Activated naive CD4-positive, alpha-beta T cell treated with Interleukin-2 at 50 U/mL for 16 hours (primary cell): Measurements from ENCODE around the gene PTPRN2.
"Not testable (repeated sequence)": the region's sequence is repeated elsewhere in the genome, so short reads cannot be mapped to it uniquely, and the experiment has no call there.

Source experiments
- DNase-seq: peaks from one replicate; pipeline ENCODE4 v3.0.0-alpha.2; 2020

Gene PTPRN2

GRCh38 chr7:158432369-158433341, 155.0 kb downstream of the PTPRN2 start:
- no peak for DNase-seq

DNA sequence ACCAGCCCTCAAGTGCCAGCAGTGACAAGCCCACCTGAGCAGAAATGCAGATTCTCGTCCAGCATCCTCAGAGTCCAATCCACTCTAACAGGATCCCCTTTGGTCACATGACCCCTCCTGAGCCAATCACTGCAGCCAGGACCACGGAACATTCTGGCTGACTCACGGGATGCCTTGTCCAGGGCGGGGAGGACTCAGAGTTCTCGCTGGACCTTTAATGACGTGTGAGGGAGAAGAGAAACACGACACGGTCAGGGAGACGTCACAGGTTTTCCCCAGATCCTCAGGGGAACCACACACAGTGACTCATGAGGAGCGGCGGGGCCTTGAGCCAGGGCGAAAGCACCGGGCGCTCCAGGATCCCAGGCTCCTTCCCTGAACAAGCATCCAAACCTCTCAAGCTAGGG, 155.7 kb downstream of the PTPRN2 start:
- DNase-seq = no peak

DNA sequence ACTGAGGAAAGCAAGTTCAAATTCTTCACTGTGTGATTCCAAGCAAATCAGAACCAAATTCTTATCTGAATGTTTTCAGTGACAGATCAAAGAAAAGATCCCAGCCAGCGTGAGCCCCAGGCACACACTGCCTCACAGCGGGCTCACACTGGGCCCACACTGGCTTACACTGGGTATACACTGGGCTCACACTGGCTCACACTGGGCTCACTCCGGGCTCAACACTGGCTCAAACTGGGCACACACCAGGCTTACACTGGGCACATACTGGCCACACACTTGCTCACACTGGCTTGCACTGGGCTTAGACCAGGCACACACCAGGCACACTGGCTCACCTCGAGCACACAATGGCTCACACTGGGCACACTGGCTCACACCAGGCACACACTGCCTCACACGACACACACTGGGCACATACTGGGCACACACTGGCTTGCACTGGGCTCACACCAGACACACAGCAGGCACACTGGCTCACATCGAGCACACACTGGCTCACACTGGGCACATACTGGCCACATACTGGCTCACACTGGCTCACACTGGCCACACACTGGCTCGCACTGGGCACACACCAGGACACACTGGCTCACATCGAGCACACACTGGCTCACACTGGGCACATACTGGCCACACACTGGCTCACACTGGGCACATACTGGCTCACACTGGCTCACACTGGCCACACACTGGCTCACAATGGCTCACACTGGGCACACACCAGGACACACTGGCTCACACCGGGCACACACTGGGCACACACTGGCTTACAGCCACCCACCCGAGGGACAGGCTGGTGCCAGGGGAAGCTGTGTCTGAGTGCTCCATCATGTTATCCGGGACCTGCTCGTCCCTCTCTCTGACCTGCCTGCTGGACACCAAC, 156.3 kb downstream of the PTPRN2 start:
- DNase-seq = no peak

DNA sequence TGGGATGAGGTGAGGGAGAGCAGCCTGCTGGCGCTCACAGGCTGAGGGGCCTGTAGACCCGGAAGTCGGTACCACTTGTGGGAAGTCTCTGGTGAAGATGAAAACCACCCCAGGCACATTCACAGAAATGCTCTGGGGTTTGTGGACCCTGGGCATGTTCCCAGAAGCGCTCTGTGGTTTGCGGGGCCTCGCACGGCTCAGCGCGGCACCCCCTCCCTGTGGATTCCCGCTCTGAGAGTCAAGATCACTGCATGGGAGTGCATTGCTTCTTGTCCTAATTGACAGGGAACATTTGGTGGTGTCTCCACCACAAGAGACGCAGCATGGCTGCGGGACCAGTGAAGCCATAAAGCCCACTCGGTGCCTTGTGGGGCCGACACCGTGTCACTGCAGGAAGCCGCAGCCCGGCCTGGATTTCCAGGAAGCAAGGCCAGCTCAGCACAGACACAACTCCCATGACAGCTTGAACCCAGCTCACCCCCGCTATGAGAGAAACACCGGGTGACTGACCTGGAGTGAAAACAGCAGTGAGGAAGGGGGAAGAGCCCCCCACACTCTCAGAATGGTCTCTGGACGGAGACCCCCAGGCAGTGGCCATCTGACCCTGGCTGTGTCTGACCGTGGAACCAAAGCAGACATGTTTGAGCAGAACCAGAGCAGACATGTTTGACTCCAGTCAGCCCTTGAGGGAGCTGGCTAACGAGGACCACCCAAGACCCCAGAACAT, 157.2 kb downstream of the PTPRN2 start:
- no peak for DNase-seq

DNA sequence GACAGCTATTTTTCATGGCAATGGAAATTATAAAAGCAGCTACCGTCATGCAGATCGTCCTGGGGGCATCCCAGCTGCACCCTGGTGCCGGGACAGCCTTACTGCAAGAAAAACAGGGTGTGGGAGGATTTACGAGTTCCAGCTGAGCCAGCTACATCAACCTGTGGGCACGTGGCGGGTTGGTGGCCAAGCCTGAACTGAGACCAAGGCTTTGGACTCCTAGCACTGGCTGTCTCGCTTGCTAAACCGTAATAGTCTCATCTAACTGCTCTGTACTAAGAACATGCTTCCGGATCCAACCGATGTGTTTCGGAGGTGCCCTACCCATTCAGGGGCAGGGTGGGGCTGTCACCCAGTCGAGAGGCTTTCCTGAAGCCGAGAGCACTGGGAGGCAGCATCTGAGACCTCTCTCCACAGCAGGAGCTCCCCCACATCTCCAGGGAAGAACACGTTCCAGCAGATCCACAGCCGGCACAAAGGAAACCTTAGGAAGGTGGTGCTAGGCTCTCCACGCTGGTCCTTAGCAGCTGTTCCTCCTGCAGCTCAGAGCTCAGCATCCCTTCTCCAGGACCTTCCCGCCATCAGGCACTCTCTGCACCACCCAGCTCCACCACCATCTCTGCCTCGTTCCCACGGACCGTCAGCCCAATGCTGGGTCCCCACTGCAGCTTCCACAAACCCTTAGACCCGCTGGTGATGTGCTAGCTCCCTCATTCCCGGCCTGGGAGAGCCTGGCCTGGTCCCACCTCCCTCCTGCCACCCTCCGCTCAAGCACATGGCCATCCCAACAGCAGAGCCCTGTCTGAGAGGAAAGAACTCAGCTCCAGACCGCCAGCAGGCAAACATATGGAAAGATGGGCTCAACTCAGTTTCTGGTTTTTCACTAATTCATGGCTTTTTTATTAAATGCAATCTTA, 158.5 kb downstream of the PTPRN2 start:
- no peak for DNase-seq

DNA sequence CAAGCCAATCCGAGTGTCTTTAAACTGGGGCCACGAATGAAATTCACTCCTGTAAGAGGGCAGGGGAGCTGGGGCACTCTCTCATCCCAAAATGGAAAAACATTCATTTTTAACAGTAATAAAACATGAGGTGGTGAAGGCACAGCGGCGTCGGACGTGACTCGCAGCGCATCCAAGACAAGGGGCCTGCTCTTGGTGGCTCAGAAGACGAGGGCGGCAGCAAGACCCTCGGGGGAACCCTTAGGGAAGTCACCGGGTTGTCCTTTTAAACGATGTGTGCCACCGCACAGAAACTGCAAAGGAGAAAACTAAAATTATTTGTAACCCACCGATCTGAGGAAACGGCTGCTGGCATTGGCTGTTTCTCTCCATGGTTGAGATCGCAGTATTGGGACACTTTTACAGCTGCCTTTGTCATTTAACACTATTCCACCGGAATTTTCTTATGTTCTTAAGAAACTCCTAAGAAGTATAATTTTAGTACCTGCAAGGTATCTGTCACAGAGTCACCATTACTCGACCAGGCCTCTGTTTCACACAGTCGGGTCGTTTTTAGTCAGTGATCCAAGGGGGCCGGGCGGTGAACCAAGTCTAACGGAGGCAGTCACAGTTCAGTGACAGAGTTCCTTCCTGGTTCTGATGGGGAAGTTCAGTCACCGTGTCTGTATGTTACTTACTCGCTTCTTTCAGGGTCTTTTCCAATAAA, 159.3 kb downstream of the PTPRN2 start:
- DNase-seq = no peak

GRCh38 chr7:158425676-158426075, 161.9 kb downstream of the PTPRN2 start:
- not testable (repeated sequence) for DNase-seq

GRCh38 chr7:158424531-158424930, 163.1 kb downstream of the PTPRN2 start:
- DNase-seq = no peak

- no peak for DNase-seq
Measured at GRCh38 chr7:158424011-158424410, 163.6 kb downstream of the PTPRN2 start.

DNA sequence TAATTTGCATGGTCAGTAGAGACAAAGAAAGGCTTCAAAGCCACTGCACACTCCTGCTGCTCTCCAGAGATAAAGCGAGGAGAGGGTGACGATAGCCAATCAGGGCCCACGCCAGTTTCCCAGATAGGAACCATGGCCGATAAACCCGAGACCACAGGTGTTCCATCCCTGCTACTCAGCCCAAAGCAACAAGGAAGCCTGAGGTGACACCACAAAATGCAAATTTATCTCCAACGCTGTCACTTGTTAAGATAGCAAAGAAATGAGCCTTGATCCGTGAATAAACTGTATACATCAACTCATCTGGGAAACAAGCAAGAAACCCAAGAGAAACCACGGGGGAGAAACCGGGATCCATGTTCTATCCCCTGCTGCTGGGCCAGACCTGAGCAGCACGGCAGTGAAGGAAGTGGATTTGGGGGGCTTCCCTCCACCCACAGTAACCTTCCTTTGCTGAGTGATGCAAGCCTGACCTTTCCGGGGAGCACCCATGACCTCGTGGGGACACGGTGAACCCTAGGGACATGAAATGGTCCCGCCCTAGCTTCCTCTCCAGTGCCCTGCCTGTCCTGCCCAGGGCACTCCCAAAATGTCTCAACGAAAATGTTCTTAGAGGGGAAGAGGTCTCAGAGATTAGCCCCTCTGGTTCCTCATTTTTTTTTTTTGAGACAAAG, 164.6 kb downstream of the PTPRN2 start:
- no peak for DNase-seq

DNA sequence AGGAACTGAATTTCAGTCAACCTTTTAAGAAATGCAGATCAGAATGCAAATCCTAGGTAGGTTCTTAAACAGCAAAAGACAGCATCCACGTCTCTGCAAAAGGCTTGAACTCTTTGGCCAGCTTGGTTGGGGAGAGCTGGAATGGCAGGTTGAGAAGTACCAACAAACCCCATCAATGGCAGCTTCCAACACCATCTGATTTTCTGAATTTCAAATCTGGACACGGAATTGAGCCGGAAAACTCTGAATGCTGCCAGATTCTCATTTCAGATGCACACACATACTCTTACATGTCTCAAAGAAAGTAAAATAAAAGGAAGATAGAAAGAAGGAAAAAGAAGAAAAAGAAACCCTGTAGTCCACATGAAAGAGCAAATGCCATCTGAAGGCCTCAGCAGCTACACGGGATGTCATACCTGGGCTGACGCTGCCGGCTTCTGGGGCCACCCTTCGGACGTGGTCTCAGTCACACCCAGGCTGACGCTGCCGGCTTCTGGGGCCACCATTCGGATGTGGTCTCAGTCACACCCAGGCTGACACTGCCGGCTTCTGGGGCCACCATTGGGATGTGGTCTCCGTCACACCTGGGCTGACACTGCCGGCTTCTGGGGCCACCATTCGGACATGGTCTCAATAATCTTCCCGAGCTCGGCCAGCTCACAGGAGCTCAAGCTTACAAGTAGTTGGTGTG, 165.3 kb downstream of the PTPRN2 start:
- DNase-seq = no peak

DNA sequence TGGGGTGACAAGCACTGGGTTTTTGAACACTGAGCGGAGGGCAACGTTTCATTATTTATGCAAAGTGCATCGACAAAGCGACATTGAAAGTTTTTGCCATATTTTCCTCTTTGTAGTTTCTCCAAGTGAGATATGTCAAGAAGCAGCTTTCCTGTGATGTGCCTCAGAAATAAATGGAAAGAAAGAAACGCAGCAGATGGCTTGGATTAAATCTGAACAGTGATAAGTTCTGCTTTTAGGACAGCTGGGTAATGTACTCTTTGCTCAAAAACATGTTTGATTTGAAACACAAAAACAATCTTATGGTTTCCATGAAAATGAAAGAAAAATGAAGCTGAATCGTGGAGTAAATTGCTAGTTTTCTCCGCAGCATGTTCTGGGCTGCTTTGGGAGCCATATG, 166.3 kb downstream of the PTPRN2 start:
- no peak for DNase-seq

- no peak for DNase-seq
Measured at GRCh38 chr7:158420591-158421340, 166.9 kb downstream of the PTPRN2 start.

- DNase-seq = no peak
Measured at GRCh38 chr7:158419238-158419785, 168.3 kb downstream of the PTPRN2 start.

GRCh38 chr7:158418395-158418794, 169.2 kb downstream of the PTPRN2 start:
- DNase-seq = not testable (repeated sequence)

DNA sequence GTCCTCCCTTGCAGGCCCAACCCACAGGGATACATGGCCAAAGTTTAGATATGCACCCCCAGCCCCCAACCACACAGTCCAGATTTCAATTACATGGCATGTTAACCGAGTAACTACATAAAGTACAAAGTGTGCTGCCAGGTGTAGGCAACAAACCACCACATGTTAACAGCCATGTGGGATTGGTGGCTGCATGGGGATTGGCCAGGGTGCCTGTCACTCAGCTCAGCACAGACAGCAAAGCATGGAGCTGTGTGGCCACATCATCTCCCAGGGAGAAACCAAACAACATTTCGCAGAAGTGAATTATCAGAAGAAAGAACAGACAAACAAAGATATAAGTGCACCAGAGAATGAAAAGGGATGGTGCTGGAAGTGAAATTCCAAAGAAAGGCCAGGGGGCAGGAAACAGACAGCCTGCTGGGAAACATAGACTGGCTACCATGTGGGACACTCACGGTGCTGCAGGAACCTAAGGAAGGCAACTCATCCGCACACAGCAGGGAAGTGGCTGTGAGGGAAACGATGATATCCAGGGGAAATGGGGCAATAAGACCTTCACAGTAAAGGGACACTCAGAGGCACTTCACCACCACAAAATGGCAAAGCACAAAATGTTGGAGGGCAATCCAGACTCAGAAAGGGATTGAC, 171.2 kb downstream of the PTPRN2 start:
- DNase-seq = no peak

- no peak for DNase-seq
Measured at GRCh38 chr7:158415316-158415715, 172.3 kb downstream of the PTPRN2 start.

DNA sequence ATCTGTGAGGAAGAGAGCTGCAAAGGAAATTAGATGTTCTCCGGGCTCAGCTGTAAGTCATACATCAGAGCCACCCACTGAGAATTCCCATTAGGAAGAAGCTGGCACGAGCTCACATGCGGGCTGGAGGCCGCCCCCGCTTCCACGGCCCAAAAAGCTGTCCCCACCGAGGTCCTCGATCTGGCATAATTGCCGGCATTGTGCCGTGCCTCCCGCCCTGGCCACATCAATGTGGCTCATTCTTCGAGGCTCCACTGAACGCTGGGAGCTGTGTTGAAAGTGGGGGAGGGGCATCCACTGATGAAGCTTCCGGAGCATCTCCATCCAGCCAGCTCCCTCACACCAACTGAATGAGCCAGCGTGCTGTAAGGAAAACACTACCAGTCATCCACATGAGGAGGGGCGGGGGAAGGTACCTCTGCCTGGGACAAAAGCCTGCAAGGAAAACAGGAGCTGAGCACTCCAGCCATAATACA, 173.1 kb downstream of the PTPRN2 start:
- DNase-seq = no peak
